GM23338 (cell line): ENCODE data around the gene KIF5A.

Source experiments
- CTCF ChIP-seq, 2 experiments: fragments of 200-600 bp in 1 of 2; sonication (generic) in 1 of 2; conservative IDR thresholded peaks; 2 replicates each; pipeline versions ENCODE4 v1.5.1 to v1.6.1; 2016 to 2017; ENCODE audit warnings: antibody characterized with exemption in 2 of 2, low read depth in 2 of 2, mild to moderate bottlenecking in 2 of 2, moderate library complexity in 1 of 2
- EZH2phosphoT487 ChIP-seq: fragments of 200-600 bp; sonication (generic); IDR thresholded peaks from one replicate; pipeline ENCODE4 v1.8.1; 2018; ENCODE audit warnings: antibody characterized with exemption; ENCODE audit not compliant: unreplicated experiment
- REST ChIP-seq: IDR thresholded peaks from one replicate; pipeline ENCODE4 v1.6.1; 2018; ENCODE audit warnings: antibody characterized with exemption; ENCODE audit not compliant: unreplicated experiment

GRCh38 chr12:57593187-57593586 is 43.3 kb downstream of the KIF5A start:
- no peak for TF ChIP-seq REST
- TF ChIP-seq CTCF (conservative IDR thresholded peaks at IDR 0.05; ENCODE audit: low read depth in 2 of 2): no peak
- no peak for TF ChIP-seq EZH2phosphoT487
